Measurements from ENCODE around the gene C1orf159.
A peak's percentile ranks its signal among the peaks of the same experiment; 100 is the strongest.

The C1orf159 gene

GRCh38 chr1:1049318-1050165 lies 66.3 kb downstream of the C1orf159 start:
- no peak for DNase-seq

- no peak for DNase-seq
These were observed 67.1 kb downstream of the C1orf159 start for GRCh38 chr1:1048765-1049164.

- DNase-seq = no peak
These were observed 67.9 kb downstream of the C1orf159 start for GRCh38 chr1:1047963-1048362.

GRCh38 chr1:1047407-1047806 lies 68.5 kb downstream of the C1orf159 start:
- no peak for DNase-seq

GRCh38 chr1:1046767-1047166 lies 69.1 kb downstream of the C1orf159 start:
- no peak for DNase-seq

- no peak for DNase-seq
These were observed 69.6 kb downstream of the C1orf159 start for GRCh38 chr1:1046243-1046642.

- DNase-seq = no peak
These were observed 70.8 kb downstream of the C1orf159 start for GRCh38 chr1:1045129-1045528.

GRCh38 chr1:1044455-1045078 lies 71.3 kb downstream of the C1orf159 start:
- DNase-seq = no peak

GRCh38 chr1:1043921-1044320 lies 72.0 kb downstream of the C1orf159 start:
- DNase-seq = no peak

GRCh38 chr1:1043411-1043810 lies 72.5 kb downstream of the C1orf159 start:
- DNase-seq = no peak

GRCh38 chr1:1042835-1043234 lies 73.1 kb downstream of the C1orf159 start:
- no peak for DNase-seq

- no peak for DNase-seq
These were observed 74.0 kb downstream of the C1orf159 start for GRCh38 chr1:1041873-1042272.

- no peak for DNase-seq
These were observed 74.8 kb downstream of the C1orf159 start for GRCh38 chr1:1041092-1041523.

GRCh38 chr1:1040004-1040991 lies 75.6 kb downstream of the C1orf159 start:
- peak; percentile 75 for DNase-seq

- no peak for DNase-seq
These were observed 76.6 kb downstream of the C1orf159 start for GRCh38 chr1:1039145-1039910.

- no peak for DNase-seq
These were observed 77.2 kb downstream of the C1orf159 start for GRCh38 chr1:1038694-1039093.

GRCh38 chr1:1037366-1038327 lies 78.2 kb downstream of the C1orf159 start:
- no peak for DNase-seq

- no peak for DNase-seq
These were observed 80.5 kb downstream of the C1orf159 start for GRCh38 chr1:1035291-1035943.

GRCh38 chr1:1034439-1034781 lies 81.5 kb downstream of the C1orf159 start:
- DNase-seq = no peak

- no peak for DNase-seq
These were observed 82.0 kb downstream of the C1orf159 start for GRCh38 chr1:1033731-1034438.
